Esophagus squamous epithelium (tissue), 5 donors: ENCODE results near the gene BLVRB. TPM values are rescaled to one million over a fixed set of nuclear protein-coding genes. Genes with fewer than 3 reads are reported as not detected.

Experiments used
- DNase-seq: peaks from one replicate; lab custom pipeline; 2025; lab: John Stamatoyannopoulos, UW
- H3K27ac ChIP-seq, 4 donors: fragments of 200-600 bp; sonication (generic); one replicate each; pipeline ENCODE4 v1.5.1; 2016 to 2019; ENCODE audit warnings: mild to moderate bottlenecking in 1 of 4
- H3K27me3 ChIP-seq, 4 donors: fragments of 200-600 bp; sonication (generic); 1 replicate in 3 of 4; 2 replicates in 1 of 4; pipeline versions ENCODE4 v1.5.1 to v1.6.0; 2017 to 2021; ENCODE audit warnings: antibody characterized with exemption in 1 of 4
- H3K36me3 ChIP-seq, 3 donors: fragments of 200-600 bp; sonication (generic); one replicate each; pipeline ENCODE4 v1.5.1; 2016 to 2019
- H3K4me1 ChIP-seq, 3 donors: fragments of 200-600 bp; sonication (generic); one replicate each; pipeline ENCODE4 v1.5.1; 2017 to 2019
- H3K4me3 ChIP-seq, 4 donors: fragments of 200-600 bp; sonication (generic); 1 replicate in 3 of 4; 2 replicates in 1 of 4; pipeline ENCODE4 v1.5.1; 2016 to 2019; ENCODE audit warnings: mild to moderate bottlenecking in 2 of 4, moderate library complexity in 1 of 4
- H3K9me3 ChIP-seq, 3 donors: fragments of 200-600 bp; sonication (generic); one replicate each; pipeline ENCODE4 v1.5.1; 2016 to 2019
- CTCF ChIP-seq, 6 experiments: fragments of 450-650 bp in 4 of 6; fragments of 200-600 bp in 2 of 6; sonication (generic) in 2 of 6; IDR thresholded peaks; one replicate each; pipeline ENCODE4 v1.5.1; 2016 to 2019; ENCODE audit warnings: antibody characterized with exemption in 6 of 6, mild to moderate bottlenecking in 4 of 6, moderate library complexity in 4 of 6
- POLR2A ChIP-seq, 4 donors: fragments of 450-650 bp; IDR thresholded peaks; one replicate each; pipeline ENCODE4 v1.6.1; 2017; ENCODE audit warnings: antibody characterized with exemption in 4 of 4, mild to moderate bottlenecking in 4 of 4, moderate library complexity in 3 of 4
- WGBS, 2 donors: methylation state at CpG; one replicate each; pipeline ENCODE4 v1.1.5; 2018; 5-methylcytosine and 5-hydroxymethylcytosine counted together
- intact Hi-C: fragments of 100-400 bp; cut with DNase I; formaldehyde crosslinking; loops from one replicate; pipeline ENCODE4 v1.15.0; 2022
- total RNA-seq, 4 donors: library from RNA; depleted of rRNA; stranded (reverse); fragments of >200 nt; gene quantifications; one replicate each; pipeline ENCODE4 v1.1.0, GENCODE V29; 2016
- donor health status: DM: yes; HTN: yes; CAD: no.

Gene BLVRB
- total RNA-seq, 4 donors from 2014 or later, result 177 to 283 (median 236) TPM

GRCh38 chr19:40421993-40422747 lies 43.4 kb downstream of the BLVRB start:
- H3K4me3 ChIP-seq, result peak overlapping the region in 2 of 4 donors; percentile 75 to 83
- intact Hi-C loops, result loop anchor here (10.0 kb wide), 1 partner anchor 183 kb away; the partner anchor contains the start of gene LTBP4

GRCh38 chr19:40420766-40421765 lies 44.5 kb downstream of the BLVRB start:
- 2 to 4% methylated on average over 30 to 40 of the region's 56 CpGs for WGBS, 2 donors
- H3K4me1 ChIP-seq, result peaks cover 20 to 65% (median 36%) of the 10 kb centered on the region in 3 donors
- no peaks in the 10 kb centered on the region for H3K27me3 ChIP-seq
- H3K9me3 ChIP-seq, result no peaks in the 10 kb centered on the region
- H3K27ac ChIP-seq, result peak overlapping the region; percentile 97 to 100 (median 100)
- H3K4me3 ChIP-seq, result peak overlapping the region; percentile 64 to 87 (median 79)
- DNase-seq, result no peak
- peaks cover 0 to 13% (median 7%) of the 10 kb centered on the region in 3 donors for H3K36me3 ChIP-seq
- intact Hi-C loops, result loop anchor here (10.0 kb wide), 1 partner anchor 184 kb away; the partner anchor contains the start of gene LTBP4
- peak; percentile 89 to 98 (median 93) for TF ChIP-seq CTCF (IDR thresholded peaks at IDR 0.05)
- peak in 3 of 4 donors; percentile 79 to 92 (median 81) for TF ChIP-seq POLR2A (IDR thresholded peaks at IDR 0.05)

More at GRCh38 chr19:40421993-40422747, 43.4 kb downstream of the BLVRB start:
- peak overlapping the region; percentile 97 to 100 (median 100) for H3K27ac ChIP-seq
- H3K4me1 ChIP-seq, result peaks cover 20 to 65% (median 42%) of the 10 kb centered on the region in 3 donors
- no peak for DNase-seq
- H3K27me3 ChIP-seq, result no peaks in the 10 kb centered on the region
- no peaks in the 10 kb centered on the region for H3K9me3 ChIP-seq
- TF ChIP-seq CTCF (IDR thresholded peaks at IDR 0.05), result no peak
- no peak for TF ChIP-seq POLR2A (IDR thresholded peaks at IDR 0.05)
- whole genome bisulfite sequencing, 2 donors, result 77 to 81% methylated on average over 16 of the region's 16 CpGs
- peaks cover 0 to 13% (median 7%) of the 10 kb centered on the region in 3 donors for H3K36me3 ChIP-seq

DNA sequence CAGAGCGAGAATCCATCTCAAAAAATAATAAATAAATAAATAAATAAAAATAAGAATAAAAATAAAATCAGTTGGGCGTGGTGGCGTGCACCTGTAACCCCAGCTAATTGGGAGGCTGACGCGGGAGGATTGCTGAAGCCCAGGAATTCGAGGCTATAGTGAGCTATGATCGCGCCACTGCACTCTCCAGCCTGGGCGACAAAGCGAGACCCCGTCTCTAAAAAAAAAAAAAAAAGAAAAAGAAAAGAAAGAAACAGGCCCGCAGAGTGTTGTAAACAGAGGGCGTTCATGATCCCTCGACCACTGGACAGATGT lies 45.1 kb downstream of the BLVRB start:
- peaks cover 20 to 66% (median 36%) of the 10 kb centered on the region in 3 donors for H3K4me1 ChIP-seq
- peaks cover 0 to 13% (median 7%) of the 10 kb centered on the region in 3 donors for H3K36me3 ChIP-seq
- peak overlapping the region; percentile 64 to 87 (median 79) for H3K4me3 ChIP-seq
- TF ChIP-seq POLR2A (IDR thresholded peaks at IDR 0.05), result no peak
- TF ChIP-seq CTCF (IDR thresholded peaks at IDR 0.05), result no peak
- H3K9me3 ChIP-seq, result no peaks in the 10 kb centered on the region
- intact Hi-C loops, result loop anchor here (10.0 kb wide), 1 partner anchor 184 kb away; the partner anchor contains the start of gene LTBP4
- 50 to 55% methylated on average over 14 of the region's 14 CpGs for WGBS, 2 donors
- no peak for DNase-seq
- H3K27me3 ChIP-seq, result no peaks in the 10 kb centered on the region
- H3K27ac ChIP-seq, result peak overlapping the region; percentile 97 to 100 (median 100)

DNA sequence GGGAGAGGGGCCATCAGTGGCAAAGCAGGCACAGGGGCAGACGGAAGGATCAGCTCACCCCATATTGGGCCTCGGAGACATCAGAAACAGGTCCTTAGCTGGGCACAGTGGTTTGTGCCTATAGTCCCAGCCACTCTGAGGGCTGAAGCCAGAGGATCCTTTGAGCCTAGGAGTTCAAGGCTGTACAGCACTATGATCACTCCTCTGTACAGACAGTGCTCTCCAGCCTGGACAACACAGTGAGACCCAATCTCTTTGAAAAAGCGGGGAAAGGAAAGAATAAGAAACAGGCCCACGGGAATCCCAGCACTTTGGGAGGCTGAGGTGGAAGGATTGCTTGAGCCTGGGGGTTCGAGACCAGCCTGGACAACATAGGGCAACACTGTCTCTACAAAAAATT lies 45.8 kb downstream of the BLVRB start:
- no peak for DNase-seq
- Histone ChIP-seq H3K4me1 (peaks cover 20 to 69% (median 36%) of the 10 kb centered on the region in 3 donors), H3K27me3 (no peaks in the 10 kb centered on the region), H3K27ac (peak overlapping the region in 1 of 4 donors; percentile 100), H3K36me3 (peaks cover 0 to 13% (median 7%) of the 10 kb centered on the region in 3 donors), H3K9me3 (no peaks in the 10 kb centered on the region), H3K4me3 (no peak overlapping the region)
- TF ChIP-seq CTCF (IDR thresholded peaks at IDR 0.05) (no peak), POLR2A (IDR thresholded peaks at IDR 0.05) (no peak)
- WGBS, 2 donors, result 90 to 94% methylated on average over 4 to 5 of the region's 5 CpGs
- intact Hi-C loops, result loop anchor here (10.0 kb wide), 1 partner anchor 185 kb away; the partner anchor contains the start of gene LTBP4
